IMR-90 (cell line): Measurements from ENCODE around the gene HTR1E. TPM values are rescaled to one million over a fixed set of nuclear protein-coding genes. Genes with fewer than 3 reads are reported as not detected.
"Not testable (repeated sequence)": the region's sequence is repeated elsewhere in the genome, so short reads cannot be mapped to it uniquely, and the experiment has no call there.

ENCODE experiments used
- ATAC-seq: fragments of 200-7000 bp; cut with Tn5 transposase; 2 replicates; pipeline ENCODE4 v1.9.1; 2020; ENCODE audit warnings: low read depth, mild to moderate bottlenecking, moderate library complexity
- BruUV-seq: library from RNA; stranded (reverse); fragments of 400-500 nt; replicated peaks from 2 replicates; lab custom pipeline; 2021; lab: Mats Ljungman, UMichigan
- CTCF ChIA-PET: fragments of 300-600 bp; formaldehyde crosslinking; extraction: SDS; loops from one replicate; lab custom pipeline; 2021; ENCODE audit warnings: antibody characterized with exemption; lab: Yijun Ruan, JAX
- POLR2A ChIA-PET: fragments of 300-600 bp; sonication (Branson Sonifier 250); formaldehyde crosslinking; loops from one replicate; lab custom pipeline; 2022; ENCODE audit warnings: antibody characterized with exemption; ENCODE audit not compliant: unreplicated experiment; lab: Charles Lee
- DNase-seq: peaks from one replicate; pipeline ENCODE4 v3.0.0; 2013
- H2AFZ ChIP-seq: replicated peaks from 2 replicates; pipeline ENCODE3; 2013; ENCODE audit warnings: low read length, mild to moderate bottlenecking; ENCODE audit not compliant: poor library complexity
- H2AK5ac ChIP-seq: 2 replicates; pipeline ENCODE4 v1.6.1; 2013; ENCODE audit warnings: low read depth, low read length, inconsistent platforms
- H2AK9ac ChIP-seq: replicated peaks from 2 replicates; pipeline ENCODE3; 2013; ENCODE audit warnings: mild to moderate bottlenecking, low read depth, low read length, moderate library complexity; ENCODE audit not compliant: poor library complexity
- H2BK120ac ChIP-seq: 2 replicates; pipeline ENCODE4 v1.6.1; 2013; ENCODE audit warnings: low read depth, low read length, inconsistent platforms
- H2BK15ac ChIP-seq: 3 replicates; pipeline ENCODE4 v1.6.1; 2013; ENCODE audit warnings: low read depth, low read length, inconsistent platforms
- H2BK20ac ChIP-seq: 2 replicates; pipeline ENCODE4 v1.6.1; 2013; ENCODE audit warnings: low read depth, mild to moderate bottlenecking, inconsistent platforms, low read length, moderate library complexity
- H2BK5ac ChIP-seq: 2 replicates; pipeline ENCODE4 v1.6.1; 2013; ENCODE audit warnings: mild to moderate bottlenecking, low read depth, low read length, inconsistent platforms; ENCODE audit not compliant: poor library complexity, severe bottlenecking
- H3K14ac ChIP-seq: replicated peaks from 2 replicates; pipeline ENCODE4 v1.6.1; 2013; ENCODE audit warnings: low read depth, low read length, inconsistent platforms
- H3K18ac ChIP-seq: 2 replicates; pipeline ENCODE4 v1.6.1; 2013; ENCODE audit warnings: low read depth, low read length, control low read depth
- H3K23ac ChIP-seq: 2 replicates; pipeline ENCODE4 v1.6.1; 2013; ENCODE audit warnings: low read depth, low read length, inconsistent platforms
- H3K27ac ChIP-seq: 2 replicates; pipeline ENCODE4 v1.5.1; 2013; ENCODE audit warnings: mild to moderate bottlenecking, control low read depth, low read length; ENCODE audit not compliant: insufficient read depth
- H3K27me3 ChIP-seq: 2 replicates; pipeline ENCODE4 v1.6.1; 2013; ENCODE audit warnings: low read length; ENCODE audit not compliant: control insufficient read depth, insufficient read depth
- H3K36me3 ChIP-seq: 2 replicates; pipeline ENCODE4 v1.6.1; 2013; ENCODE audit warnings: low read length, mixed read lengths; ENCODE audit not compliant: control insufficient read depth, insufficient read depth
- H3K4ac ChIP-seq: 2 replicates; pipeline ENCODE4 v1.6.1; 2013; ENCODE audit warnings: low read depth, low read length, inconsistent platforms
- H3K4me1 ChIP-seq: 2 replicates; pipeline ENCODE4 v1.6.1; 2013; ENCODE audit warnings: low read length, mixed read lengths; ENCODE audit not compliant: control insufficient read depth, insufficient read depth
- H3K4me2 ChIP-seq: 2 replicates; pipeline ENCODE4 v1.6.1; 2013; ENCODE audit warnings: low read depth, mild to moderate bottlenecking, control low read depth, low read length, moderate library complexity
- H3K4me3 ChIP-seq: 2 replicates; pipeline ENCODE4 v1.5.1; 2013; ENCODE audit warnings: low read depth, mild to moderate bottlenecking, control low read depth, low read length, moderate library complexity; ENCODE audit not compliant: insufficient read depth
- H3K56ac ChIP-seq: 2 replicates; pipeline ENCODE4 v1.6.1; 2013; ENCODE audit warnings: low read length, inconsistent platforms; ENCODE audit not compliant: insufficient read depth; ENCODE audit errors: extremely low read depth
- H3K79me1 ChIP-seq, 2 experiments: 2 replicates each; pipeline ENCODE4 v1.6.1; 2013; ENCODE audit warnings: low read length in 2 of 2, inconsistent platforms in 1 of 2, low read depth in 1 of 2
- H3K9ac ChIP-seq: 2 replicates; pipeline ENCODE4 v1.6.1; 2013; ENCODE audit warnings: low read depth, low read length, control low read depth
- H3K9me1 ChIP-seq: 2 replicates; pipeline ENCODE4 v1.6.1; 2013; ENCODE audit warnings: low read length, inconsistent platforms; ENCODE audit not compliant: insufficient read depth
- H3K9me3 ChIP-seq: 2 replicates; pipeline ENCODE4 v1.6.1; 2013; ENCODE audit warnings: low read length; ENCODE audit not compliant: control insufficient read depth, insufficient read depth
- H4K20me1 ChIP-seq: 2 replicates; pipeline ENCODE4 v1.6.1; 2013; ENCODE audit warnings: low read length, inconsistent platforms; ENCODE audit not compliant: insufficient read depth
- H4K5ac ChIP-seq: 2 replicates; pipeline ENCODE4 v1.6.1; 2013; ENCODE audit warnings: mild to moderate bottlenecking, low read depth, low read length, control low read depth
- H4K8ac ChIP-seq, 2 experiments: 2 replicates each; pipeline ENCODE4 v1.6.1; 2013; ENCODE audit warnings: low read depth in 2 of 2, low read length in 2 of 2, control low read depth in 1 of 2, inconsistent platforms in 1 of 2
- H4K91ac ChIP-seq: 2 replicates; pipeline ENCODE4 v1.6.1; 2013; ENCODE audit warnings: low read depth, low read length, inconsistent platforms; ENCODE audit not compliant: insufficient read depth
- WGBS, 2 experiments: methylation state at CpG; one replicate each; pipeline versions ENCODE4 v1.1.5 to v1.1.7; 2013; ENCODE audit warnings: missing lambda C conversion rate in 2 of 2; ENCODE audit not compliant: insufficient read length in 1 of 2; ENCODE audit errors: extremely low coverage in 2 of 2; 5-methylcytosine and 5-hydroxymethylcytosine counted together
- dilution Hi-C: fragments of 300-500 bp; cut with HindIII; formaldehyde crosslinking; loops from one replicate; pipeline ENCODE4 v1.14.3; 2018; ENCODE audit warnings: low sequenced_read_pairs; ENCODE audit not compliant: unreplicated experiment
- in situ Hi-C: fragments of 300-500 bp; cut with MboI; formaldehyde crosslinking; loops from 3 replicates; pipeline ENCODE4 v1.14.3; 2019; ENCODE audit warnings: low sequenced_read_pairs, inconsistent platforms, mixed read lengths
- intact Hi-C: fragments of 100-400 bp; cut with micrococcal nuclease; formaldehyde crosslinking; loops from 2 replicates; pipeline ENCODE4 v1.10.0; 2022
- polyA plus RNA-seq, 3 experiments: library from polyadenylated mRNA; depleted of rRNA; stranded (reverse); fragments of >200 nt; gene quantifications; 2 replicates each; pipeline ENCODE4 v1.2.3, GENCODE V29; 2012; ENCODE audit warnings: low replicate concordance in 1 of 3
- total RNA-seq: library from RNA; depleted of rRNA; stranded (reverse); fragments of >200 nt; gene quantifications from 2 replicates; pipeline ENCODE4 v1.2.3, GENCODE V29; 2012

Gene HTR1E
- total and polyA plus RNA-seq, 2 of the 4 experiments (the other 2 are of a cell fraction) = not detected

DNA sequence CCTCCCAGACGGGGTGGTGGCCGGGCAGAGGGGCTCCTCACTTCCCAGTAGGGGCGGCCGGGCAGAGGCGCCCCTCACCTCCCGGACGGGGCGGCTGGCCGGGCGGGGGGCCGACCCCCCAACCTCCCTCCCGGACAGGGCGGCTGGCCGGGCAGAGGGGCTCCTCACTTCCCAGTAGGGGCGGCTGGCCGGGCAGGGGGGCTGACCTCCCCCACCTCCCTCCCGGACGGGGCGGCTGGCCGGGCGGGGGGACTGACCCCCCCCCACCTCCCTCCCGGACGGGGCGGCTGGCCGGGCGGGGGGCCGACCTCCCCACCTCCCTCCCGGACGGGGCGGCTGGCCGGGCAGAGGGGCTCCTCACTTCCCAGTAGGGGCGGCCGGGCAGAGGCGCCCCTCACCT lies 72.3 kb downstream of the HTR1E start:
- H3K23ac ChIP-seq, H3K36me3 ChIP-seq, H3K27me3 ChIP-seq, H3K18ac ChIP-seq, DNase-seq, dilution Hi-C loops, H2BK120ac ChIP-seq, H3K9ac ChIP-seq, H2BK15ac ChIP-seq, CTCF ChIA-PET, H3K14ac ChIP-seq, H4K5ac ChIP-seq, H2AK9ac ChIP-seq, ATAC-seq, H4K8ac ChIP-seq, H2AFZ ChIP-seq, H3K4ac ChIP-seq, H3K9me3 ChIP-seq, H3K4me2 ChIP-seq, BruUV-seq, intact Hi-C loops, H4K20me1 ChIP-seq, H3K4me3 ChIP-seq, H3K56ac ChIP-seq, H3K9me1 ChIP-seq, H2AK5ac ChIP-seq, H4K91ac ChIP-seq, H3K27ac ChIP-seq, H2BK5ac ChIP-seq, H3K4me1 ChIP-seq, POLR2A ChIA-PET, H3K79me1 ChIP-seq, H2BK20ac ChIP-seq: not testable (repeated sequence)
- WGBS, 2 experiments = no CpG with 5 or more reads among the region's 34 CpGs
- in situ Hi-C loops = loop anchor here (25.0 kb wide), 1 partner anchor 1247 kb away; no protein-coding TSS in a partner anchor
